Activated B cell treated with CpG ODN at 0.5 μM for 24 hours (primary cell): ENCODE measurements around the gene RELCH. TPM values are rescaled to one million over a fixed set of nuclear protein-coding genes. Genes with fewer than 3 reads are reported as not detected.

ENCODE experiments used
- ATAC-seq: fragments of 200-7000 bp; cut with Tn5 transposase; one replicate; pipeline ENCODE4 v1.10.0; 2021; ENCODE audit warnings: low read depth, mild to moderate bottlenecking, moderate library complexity
- CTCF ChIA-PET: fragments of 350-600 bp; sonication (Branson Sonifier 250); formaldehyde crosslinking; loops from one replicate; lab custom pipeline; 2021; ENCODE audit warnings: antibody characterized with exemption; lab: Charles Lee
- POLR2A ChIA-PET: fragments of 350-600 bp; sonication (Branson Sonifier 250); formaldehyde crosslinking; loops from one replicate; lab custom pipeline; 2021; ENCODE audit warnings: antibody characterized with exemption; lab: Charles Lee
- DNase-seq: peaks from one replicate; pipeline ENCODE4 v3.0.0; 2022
- H3K27ac Mint-ChIP-seq: one replicate; pipeline ENCODE4 v1.8.0; 2020; ENCODE audit warnings: mixed read lengths
- H3K27me3 Mint-ChIP-seq: one replicate; pipeline ENCODE4 v1.8.0; 2021; ENCODE audit warnings: mixed read lengths
- H3K36me3 Mint-ChIP-seq: one replicate; pipeline ENCODE4 v1.8.0; 2021; ENCODE audit warnings: low read depth, mixed read lengths
- H3K4me1 Mint-ChIP-seq: one replicate; pipeline ENCODE4 v1.8.0; 2021; ENCODE audit warnings: mixed read lengths
- H3K4me3 Mint-ChIP-seq: one replicate; pipeline ENCODE4 v1.8.0; 2020; ENCODE audit warnings: mild to moderate bottlenecking, mixed read lengths
- H3K9me3 Mint-ChIP-seq: one replicate; pipeline ENCODE4 v1.8.0; 2020; ENCODE audit warnings: mixed read lengths
- CTCF ChIP-seq: fragments of 200-600 bp; IDR thresholded peaks from one replicate; pipeline ENCODE4 v1.8.0; 2022; ENCODE audit warnings: antibody characterized with exemption, mild to moderate bottlenecking
- intact Hi-C: fragments of 100-400 bp; cut with micrococcal nuclease; formaldehyde crosslinking; loops from one replicate; pipeline ENCODE4 v1.15.1; 2024
- total RNA-seq: library from RNA; stranded (reverse); gene quantifications from 2 replicates; pipeline ENCODE4 v1.2.3, GENCODE V29; 2022

RELCH gene
- total RNA-seq, 1 donor from 2014 or later: 59.0 TPM

- DNase-seq (peak; percentile 28), ATAC-seq (no peak)
- no peak for TF ChIP-seq CTCF
- H3K4me3 Mint-ChIP-seq: peak overlapping the region; percentile 75
- H3K27me3 Mint-ChIP-seq: peaks cover 54% of the 10 kb centered on the region
- H3K36me3 Mint-ChIP-seq: no peaks in the 10 kb centered on the region
- peaks cover 21% of the 10 kb centered on the region for H3K4me1 Mint-ChIP-seq
- no peaks in the 10 kb centered on the region for H3K9me3 Mint-ChIP-seq
- CTCF ChIA-PET: interaction anchor here (1.6 kb wide), 1 partner anchor 38 kb away, joined by 4 read pairs; no protein-coding TSS in a partner anchor
- POLR2A ChIA-PET: no interaction called here
- H3K27ac Mint-ChIP-seq: no peak overlapping the region
- intact Hi-C loops: loop anchor here (1.0 to 10.0 kb wide), 4 partner anchors 196 to 1099 kb away; partner anchors contain the start of genes VPS4B and ZCCHC2
Measured at GRCh38 chr18:62325806-62326645, 139.0 kb downstream of the RELCH start.

- TF ChIP-seq CTCF: no peak
- no peak for DNase-seq
- no peak overlapping the region for H3K27ac Mint-ChIP-seq
- peak overlapping the region; percentile 75 for H3K4me3 Mint-ChIP-seq
- H3K36me3 Mint-ChIP-seq: no peaks in the 10 kb centered on the region
- no peak for ATAC-seq
- H3K27me3 Mint-ChIP-seq: peaks cover 60% of the 10 kb centered on the region
- H3K9me3 Mint-ChIP-seq: no peaks in the 10 kb centered on the region
- CTCF ChIA-PET: no interaction called here
- POLR2A ChIA-PET: no interaction called here
- H3K4me1 Mint-ChIP-seq: peaks cover 21% of the 10 kb centered on the region
- intact Hi-C loops: loop anchor here (5.0 to 10.0 kb wide), 3 partner anchors 196 to 1098 kb away; partner anchors contain the start of genes VPS4B and ZCCHC2
Measured at GRCh38 chr18:62326646-62327348, 139.7 kb downstream of the RELCH start.

GRCh38 chr18:62327977-62328376, 140.9 kb downstream of the RELCH start:
- ChIA-PET POLR2A (no interaction called here), CTCF (no interaction called here)
- no peak overlapping the region for H3K4me3 Mint-ChIP-seq
- no peaks in the 10 kb centered on the region for H3K9me3 Mint-ChIP-seq
- intact Hi-C loops: loop anchor here (5.0 to 10.0 kb wide), 3 partner anchors 194 to 1097 kb away; partner anchors contain the start of genes VPS4B and ZCCHC2
- ATAC-seq (no peak), DNase-seq (no peak)
- H3K27me3 Mint-ChIP-seq: peaks cover 69% of the 10 kb centered on the region
- no peak for TF ChIP-seq CTCF
- no peak overlapping the region for H3K27ac Mint-ChIP-seq
- H3K36me3 Mint-ChIP-seq: no peaks in the 10 kb centered on the region
- peaks cover 21% of the 10 kb centered on the region for H3K4me1 Mint-ChIP-seq

GRCh38 chr18:62328586-62329525, 141.8 kb downstream of the RELCH start:
- H3K36me3 Mint-ChIP-seq: no peaks in the 10 kb centered on the region
- no peak overlapping the region for H3K4me3 Mint-ChIP-seq
- no peak for ATAC-seq
- no peak overlapping the region for H3K27ac Mint-ChIP-seq
- peaks cover 71% of the 10 kb centered on the region for H3K27me3 Mint-ChIP-seq
- POLR2A ChIA-PET: no interaction called here
- TF ChIP-seq CTCF: no peak
- CTCF ChIA-PET: no interaction called here
- H3K9me3 Mint-ChIP-seq: no peaks in the 10 kb centered on the region
- intact Hi-C loops: loop anchor here (5.0 to 10.0 kb wide), 3 partner anchors 193 to 1096 kb away; partner anchors contain the start of genes VPS4B and ZCCHC2
- DNase-seq: no peak
- H3K4me1 Mint-ChIP-seq: peaks cover 20% of the 10 kb centered on the region
